ENCODE results near the gene ITPRID1. TPM values are rescaled to one million over a fixed set of nuclear protein-coding genes. Genes with fewer than 3 reads are reported as not detected.

The ITPRID1 gene
- total and polyA plus RNA-seq, 10 donors = not detected

DNA sequence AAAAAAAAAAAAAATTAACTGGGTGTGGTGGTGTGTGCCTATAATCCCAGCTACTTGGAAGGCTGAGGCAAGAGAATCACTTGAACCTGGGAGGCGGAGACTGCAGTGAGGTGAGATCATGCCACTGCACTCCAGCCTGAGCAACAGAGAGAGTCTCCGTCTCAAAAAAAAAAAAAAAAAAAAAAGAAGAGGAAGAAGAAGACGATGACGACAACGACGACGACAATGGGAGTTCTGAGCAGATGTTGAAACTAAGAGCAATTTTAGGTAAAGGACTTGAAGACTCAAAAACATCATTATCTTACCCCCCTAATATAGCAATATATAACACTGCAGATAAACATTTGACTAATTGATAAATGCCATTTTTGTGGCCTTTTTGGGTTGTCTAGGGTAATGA is 133.6 kb downstream of the ITPRID1 start:
- no peak for TF ChIP-seq POLR2A (IDR thresholded peaks at IDR 0.05)
- TF ChIP-seq, protein P1, sequence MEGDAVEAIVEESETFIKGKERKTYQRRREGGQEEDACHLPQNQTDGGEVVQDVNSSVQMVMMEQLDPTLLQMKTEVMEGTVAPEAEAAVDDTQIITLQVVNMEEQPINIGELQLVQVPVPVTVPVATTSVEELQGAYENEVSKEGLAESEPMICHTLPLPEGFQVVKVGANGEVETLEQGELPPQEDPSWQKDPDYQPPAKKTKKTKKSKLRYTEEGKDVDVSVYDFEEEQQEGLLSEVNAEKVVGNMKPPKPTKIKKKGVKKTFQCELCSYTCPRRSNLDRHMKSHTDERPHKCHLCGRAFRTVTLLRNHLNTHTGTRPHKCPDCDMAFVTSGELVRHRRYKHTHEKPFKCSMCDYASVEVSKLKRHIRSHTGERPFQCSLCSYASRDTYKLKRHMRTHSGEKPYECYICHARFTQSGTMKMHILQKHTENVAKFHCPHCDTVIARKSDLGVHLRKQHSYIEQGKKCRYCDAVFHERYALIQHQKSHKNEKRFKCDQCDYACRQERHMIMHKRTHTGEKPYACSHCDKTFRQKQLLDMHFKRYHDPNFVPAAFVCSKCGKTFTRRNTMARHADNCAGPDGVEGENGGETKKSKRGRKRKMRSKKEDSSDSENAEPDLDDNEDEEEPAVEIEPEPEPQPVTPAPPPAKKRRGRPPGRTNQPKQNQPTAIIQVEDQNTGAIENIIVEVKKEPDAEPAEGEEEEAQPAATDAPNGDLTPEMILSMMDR (IDR thresholded peaks at IDR 0.05 in 8 of 11, conservative IDR thresholded peaks at IDR 0.05 in 3 of 11) = no peak
- TF ChIP-seq POLR2AphosphoS5 (IDR thresholded peaks at IDR 0.05) = no peak

DNA sequence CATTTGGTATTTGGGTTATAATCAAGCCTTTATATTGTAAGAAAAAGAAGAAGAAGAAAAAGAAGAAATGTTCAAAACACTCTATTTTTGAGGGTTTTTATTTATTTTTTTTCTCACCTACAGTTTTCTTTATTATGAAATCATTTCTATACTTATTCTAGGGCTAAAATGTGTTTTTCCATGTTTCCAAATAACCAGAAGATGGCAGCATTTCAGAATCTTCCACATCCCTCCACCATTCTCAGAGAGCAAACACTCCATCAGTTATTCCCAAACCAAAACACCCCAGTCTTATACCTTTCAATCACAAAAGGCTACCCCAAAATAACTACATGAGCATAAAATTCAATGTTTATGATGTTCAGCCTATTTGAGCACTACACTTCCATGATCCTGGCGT is 134.4 kb downstream of the ITPRID1 start:
- H3K27ac ChIP-seq = no peak overlapping the region
- intact Hi-C loops (cut with DNase I; ENCODE audit: low total_unique reads) = no loop called here
- H3K4me1 ChIP-seq = peaks cover 0 to 3% (median 0%) of the 10 kb centered on the region in 6 donors
- H3K9me3 ChIP-seq = no peaks in the 10 kb centered on the region
- H3K27me3 ChIP-seq (replicated peaks in 1 of 7) = no peaks in the 10 kb centered on the region
- WGBS, 5 donors = 86 to 94% (median 88%) methylated on average over 1 of the region's 1 CpG
- H3K4me3 ChIP-seq = no peak overlapping the region
- H3K36me3 ChIP-seq = no peaks in the 10 kb centered on the region
- TF ChIP-seq, protein P1 (IDR thresholded peaks at IDR 0.05 in 8 of 11, conservative IDR thresholded peaks at IDR 0.05 in 3 of 11) = peak in 2 of 11 experiments; percentile 14 to 16
- no peak for TF ChIP-seq POLR2A (IDR thresholded peaks at IDR 0.05)
- no peak for TF ChIP-seq POLR2AphosphoS5 (IDR thresholded peaks at IDR 0.05)
- no peak for DNase-seq

More for the DNA sequence above, 133.6 kb downstream of the ITPRID1 start:
- Histone ChIP-seq H3K4me3 (no peak overlapping the region), H3K27ac (no peak overlapping the region), H3K9me3 (no peaks in the 10 kb centered on the region), H3K36me3 (no peaks in the 10 kb centered on the region), H3K4me1 (peaks cover 0 to 3% (median 0%) of the 10 kb centered on the region in 6 donors), H3K27me3 (replicated peaks in 1 of 7) (no peaks in the 10 kb centered on the region)
- 63 to 77% (median 73%) methylated on average over 6 to 7 of the region's 7 CpGs for WGBS, 5 donors
- no peak for DNase-seq
- intact Hi-C loops (cut with DNase I; ENCODE audit: low total_unique reads) = no loop called here

DNA sequence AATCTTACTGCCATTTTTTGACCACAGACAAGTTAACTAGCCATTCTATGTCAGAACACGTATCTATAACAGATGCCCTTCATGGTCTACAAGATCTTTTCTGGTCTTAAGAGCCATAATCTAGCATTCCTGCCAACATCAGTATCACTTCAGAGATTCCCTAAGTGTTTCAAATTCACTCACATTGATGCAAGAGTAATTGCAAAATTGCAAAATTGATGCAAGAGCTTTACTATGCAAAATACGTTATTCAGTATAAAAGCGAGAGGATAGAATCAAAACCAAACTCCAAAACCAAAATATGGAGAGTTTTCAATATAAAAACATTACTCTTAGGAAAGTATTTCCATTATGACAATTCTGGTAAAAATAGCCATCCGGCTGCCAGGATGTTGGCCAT is 135.0 kb downstream of the ITPRID1 start:
- Histone ChIP-seq H3K27ac (no peak overlapping the region), H3K27me3 (replicated peaks in 1 of 7) (no peaks in the 10 kb centered on the region), H3K4me1 (peaks cover 0 to 3% (median 0%) of the 10 kb centered on the region in 6 donors), H3K9me3 (no peaks in the 10 kb centered on the region), H3K4me3 (no peak overlapping the region), H3K36me3 (no peaks in the 10 kb centered on the region)
- WGBS, 5 donors = 74 to 88% (median 80%) methylated on average over 4 of the region's 4 CpGs
- TF ChIP-seq, protein P1 (IDR thresholded peaks at IDR 0.05 in 8 of 11, conservative IDR thresholded peaks at IDR 0.05 in 3 of 11) = no peak
- TF ChIP-seq POLR2A (IDR thresholded peaks at IDR 0.05) = no peak
- no peak for TF ChIP-seq POLR2AphosphoS5 (IDR thresholded peaks at IDR 0.05)
- no peak for DNase-seq
- intact Hi-C loops (cut with DNase I; ENCODE audit: low total_unique reads) = no loop called here

DNA sequence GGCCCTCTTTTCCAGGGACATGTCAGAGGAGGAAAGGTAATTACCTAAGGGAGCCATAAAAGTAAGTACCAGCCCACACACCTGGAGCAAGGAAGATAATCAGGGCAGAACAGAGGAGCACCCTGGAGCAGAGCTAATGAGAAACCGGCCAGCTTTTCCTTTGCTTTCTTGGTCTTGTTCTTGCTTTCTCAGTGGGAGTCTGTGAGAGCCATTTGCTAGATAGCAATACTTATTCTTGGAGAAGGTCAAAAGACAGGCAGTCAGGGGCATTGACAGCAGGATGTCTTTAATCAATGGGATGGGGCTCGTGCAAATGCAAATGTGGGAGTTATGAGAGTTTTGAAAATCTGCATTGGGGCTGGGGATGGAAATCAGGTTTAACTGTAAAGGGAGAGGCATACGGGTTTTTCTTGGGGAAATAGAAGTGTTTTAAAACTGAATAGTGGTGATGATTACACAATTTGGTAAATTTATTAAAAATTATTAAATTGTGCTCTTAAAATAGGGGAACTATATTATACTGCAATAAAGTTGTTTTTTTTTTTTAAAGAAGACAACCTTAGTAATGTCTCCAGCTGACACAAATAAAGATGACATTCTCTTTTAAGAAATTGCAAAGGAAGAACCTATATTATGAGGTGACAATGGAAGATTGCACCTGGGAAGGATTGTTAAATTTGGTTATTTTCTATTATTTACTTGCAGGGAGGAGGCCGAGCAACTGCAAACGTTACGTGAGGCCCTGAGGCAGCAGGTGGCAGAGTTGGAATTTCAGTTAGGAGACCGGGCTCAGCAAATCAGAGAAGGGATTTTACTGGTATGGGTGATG is 137.6 kb downstream of the ITPRID1 start:
- H3K36me3 ChIP-seq = no peaks in the 10 kb centered on the region
- no peaks in the 10 kb centered on the region for H3K27me3 ChIP-seq (replicated peaks in 1 of 7)
- H3K4me3 ChIP-seq = no peak overlapping the region
- intact Hi-C loops (cut with DNase I; ENCODE audit: low total_unique reads) = no loop called here
- no peak for TF ChIP-seq POLR2A (IDR thresholded peaks at IDR 0.05)
- TF ChIP-seq POLR2AphosphoS5 (IDR thresholded peaks at IDR 0.05) = no peak
- peaks cover 0 to 3% (median 0%) of the 10 kb centered on the region in 6 donors for H3K4me1 ChIP-seq
- WGBS, 5 donors = 61 to 73% (median 64%) methylated on average over 7 of the region's 7 CpGs
- H3K9me3 ChIP-seq = no peaks in the 10 kb centered on the region
- H3K27ac ChIP-seq = no peak overlapping the region
- no peak for DNase-seq
